Mucosa of descending colon (tissue), 3 donors: ENCODE measurements around the gene ZNF106. TPM values are rescaled to one million over a fixed set of nuclear protein-coding genes. Genes with fewer than 3 reads are reported as not detected.

ENCODE experiments used
- ATAC-seq: fragments of 200-7000 bp; cut with Tn5 transposase; one replicate; pipeline ENCODE4 v1.9.1; 2020; ENCODE audit warnings: mild to moderate bottlenecking, moderate library complexity
- DNase-seq, 3 donors: peaks; one replicate each; pipeline ENCODE4 v3.0.0-alpha.2; 2020
- H3K36me3 ChIP-seq: fragments of 200-600 bp; one replicate; pipeline ENCODE4 v1.8.0; 2021; ENCODE audit warnings: low read depth, mild to moderate bottlenecking
- H3K4me1 ChIP-seq: fragments of 200-600 bp; one replicate; pipeline ENCODE4 v1.8.0; 2021; ENCODE audit warnings: low read depth, mild to moderate bottlenecking
- H3K4me3 ChIP-seq: fragments of 200-600 bp; one replicate; pipeline ENCODE4 v1.8.0; 2021; ENCODE audit warnings: mild to moderate bottlenecking
- H3K9me3 ChIP-seq: fragments of 200-600 bp; one replicate; pipeline ENCODE4 v1.8.0; 2021; ENCODE audit warnings: mild to moderate bottlenecking
- intact Hi-C, 2 donors: fragments of 100-400 bp; cut with DNase I in 1 of 2; cut with micrococcal nuclease in 1 of 2; formaldehyde crosslinking; loops; one replicate each; pipeline versions ENCODE4 v1.11.0 to v1.11.1; 2022; cut with DNase I, micrococcal nuclease
- total RNA-seq, 3 donors: library from RNA; stranded (reverse); fragmentation: NEBNext Ultra II Directional in 2 of 3; extraction: Animal tissue kit (Norgen Biotek cat#: 25700) in 2 of 3; gene quantifications; one replicate each; pipeline versions ENCODE4 v1.2.1 to v1.2.4, GENCODE V29; 2021 to 2023
- TF ChIP-seq, protein P1 (sequence below): fragments of 200-600 bp; IDR thresholded peaks from one replicate; pipeline ENCODE4 v1.8.0; 2022; ENCODE audit warnings: antibody characterized with exemption, mild to moderate bottlenecking
- donor health status: DM: no; HTN: no; CAD: no; lungs with moderate emphysema.
- donor health status: DM: no; HTN: no; CAD: no.
- donor health status: DM: no; HTN: yes; CAD: no.

ZNF106 gene
- total RNA-seq, 3 donors from 2014 or later, result 40.0 to 94.9 (median 45.8) TPM

DNA sequence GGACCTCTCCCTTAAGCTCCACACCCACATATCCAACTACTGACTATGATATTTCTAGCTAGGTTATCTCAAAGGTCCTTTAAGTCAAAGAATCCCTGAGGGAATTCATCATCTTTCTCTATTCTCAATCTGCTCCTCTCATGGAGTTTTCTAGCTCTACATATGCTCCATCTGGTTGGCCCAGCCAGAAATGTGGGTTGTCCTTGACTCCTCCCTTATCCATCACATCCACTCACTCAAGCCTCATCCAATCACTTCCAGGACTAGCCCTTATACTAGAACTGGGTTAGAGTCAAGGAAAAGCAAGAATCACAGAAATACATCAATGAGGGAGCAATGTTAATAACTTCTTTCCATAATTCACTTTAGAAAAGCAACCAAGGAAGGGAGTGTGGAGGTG is 45.4 kb downstream of the ZNF106 start:
- Histone ChIP-seq H3K4me3 (no peak overlapping the region), H3K36me3 (no peaks in the 10 kb centered on the region), H3K4me1 (no peaks in the 10 kb centered on the region), H3K9me3 (no peaks in the 10 kb centered on the region)
- DNase-seq (no peak), ATAC-seq (no peak)
- intact Hi-C loops, result no loop called here
- TF ChIP-seq, protein P1, sequence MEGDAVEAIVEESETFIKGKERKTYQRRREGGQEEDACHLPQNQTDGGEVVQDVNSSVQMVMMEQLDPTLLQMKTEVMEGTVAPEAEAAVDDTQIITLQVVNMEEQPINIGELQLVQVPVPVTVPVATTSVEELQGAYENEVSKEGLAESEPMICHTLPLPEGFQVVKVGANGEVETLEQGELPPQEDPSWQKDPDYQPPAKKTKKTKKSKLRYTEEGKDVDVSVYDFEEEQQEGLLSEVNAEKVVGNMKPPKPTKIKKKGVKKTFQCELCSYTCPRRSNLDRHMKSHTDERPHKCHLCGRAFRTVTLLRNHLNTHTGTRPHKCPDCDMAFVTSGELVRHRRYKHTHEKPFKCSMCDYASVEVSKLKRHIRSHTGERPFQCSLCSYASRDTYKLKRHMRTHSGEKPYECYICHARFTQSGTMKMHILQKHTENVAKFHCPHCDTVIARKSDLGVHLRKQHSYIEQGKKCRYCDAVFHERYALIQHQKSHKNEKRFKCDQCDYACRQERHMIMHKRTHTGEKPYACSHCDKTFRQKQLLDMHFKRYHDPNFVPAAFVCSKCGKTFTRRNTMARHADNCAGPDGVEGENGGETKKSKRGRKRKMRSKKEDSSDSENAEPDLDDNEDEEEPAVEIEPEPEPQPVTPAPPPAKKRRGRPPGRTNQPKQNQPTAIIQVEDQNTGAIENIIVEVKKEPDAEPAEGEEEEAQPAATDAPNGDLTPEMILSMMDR, result no peak

DNA sequence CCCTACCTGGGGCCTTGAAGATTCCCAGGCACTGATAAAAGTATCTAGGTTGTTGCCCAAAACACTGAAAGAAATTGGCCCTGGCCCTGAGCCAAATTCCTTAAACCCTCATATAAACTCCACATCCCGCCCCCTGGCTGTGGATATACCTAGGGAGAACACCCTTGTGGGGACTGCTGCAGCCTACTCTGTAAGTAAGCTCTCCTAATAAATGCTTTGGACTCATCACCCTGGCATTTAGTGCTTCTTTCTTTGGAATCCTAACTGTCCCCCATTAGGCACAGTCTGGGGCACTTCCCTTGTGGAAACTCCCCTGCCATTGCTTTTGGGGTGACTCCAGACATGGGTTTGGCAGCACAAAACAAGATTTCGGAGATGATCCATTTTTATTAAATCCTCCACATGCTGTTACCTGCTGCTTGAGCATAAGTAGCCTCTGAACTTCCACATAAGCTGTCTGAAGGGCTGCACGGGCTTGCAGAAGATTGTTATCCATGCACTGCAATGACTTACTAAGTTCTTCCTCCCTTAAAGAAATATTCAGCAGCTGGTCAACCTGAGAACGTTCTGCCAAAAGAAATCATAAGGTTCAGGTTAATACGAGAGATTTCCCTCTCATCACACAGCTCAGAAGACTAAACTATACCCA is 46.4 kb downstream of the ZNF106 start:
- peak in 1 of 3 donors; percentile 5 for DNase-seq
- TF ChIP-seq, protein P1, result no peak
- Histone ChIP-seq H3K36me3 (no peaks in the 10 kb centered on the region), H3K9me3 (no peaks in the 10 kb centered on the region), H3K4me1 (no peaks in the 10 kb centered on the region), H3K4me3 (no peak overlapping the region)
- intact Hi-C loops, result no loop called here
- ATAC-seq, result no peak

GRCh38 chr15:42427429-42428223 is 63.3 kb downstream of the ZNF106 start:
- Histone ChIP-seq H3K36me3 (peaks cover 4% of the 10 kb centered on the region), H3K4me1 (no peaks in the 10 kb centered on the region), H3K4me3 (no peak overlapping the region), H3K9me3 (no peaks in the 10 kb centered on the region)
- TF ChIP-seq, protein P1, result no peak
- intact Hi-C loops, result no loop called here
- ATAC-seq (no peak), DNase-seq (no peak)

GRCh38 chr15:42421376-42421775 is 69.6 kb downstream of the ZNF106 start:
- TF ChIP-seq, protein P1, result no peak
- no peaks in the 10 kb centered on the region for H3K4me1 ChIP-seq
- intact Hi-C loops, result no loop called here
- DNase-seq, result no peak
- no peak for ATAC-seq
- no peak overlapping the region for H3K4me3 ChIP-seq
- H3K9me3 ChIP-seq, result no peaks in the 10 kb centered on the region
- peaks cover 8% of the 10 kb centered on the region for H3K36me3 ChIP-seq

DNA sequence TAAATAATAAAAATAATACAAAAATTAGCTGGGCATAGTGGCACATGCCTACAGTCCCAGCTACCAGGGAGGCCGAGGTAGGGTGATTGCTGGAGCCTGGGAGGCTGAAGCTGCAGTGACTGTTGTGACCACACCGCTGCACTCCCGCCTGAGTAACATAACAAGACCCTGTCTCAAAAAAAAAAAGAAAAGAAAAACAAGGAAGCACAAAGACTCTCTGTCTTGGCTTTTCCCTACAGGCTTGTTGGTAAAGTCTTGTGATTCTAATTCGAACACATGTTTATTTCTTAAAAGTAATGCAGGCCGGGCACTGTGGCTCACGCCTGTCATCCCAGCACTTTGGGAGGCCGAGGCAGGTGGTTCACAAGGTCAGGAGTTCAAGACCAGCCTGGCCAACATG is 71.6 kb downstream of the ZNF106 start:
- TF ChIP-seq, protein P1, result no peak
- intact Hi-C loops, result no loop called here
- ATAC-seq, result no peak
- DNase-seq, result no peak
- no peak overlapping the region for H3K4me3 ChIP-seq
- H3K4me1 ChIP-seq, result no peaks in the 10 kb centered on the region
- H3K9me3 ChIP-seq, result no peaks in the 10 kb centered on the region
- peaks cover 4% of the 10 kb centered on the region for H3K36me3 ChIP-seq
